Central memory CD8-positive, alpha-beta T cell (primary cell): ENCODE measurements around the gene SLC39A13.
A peak's percentile ranks its signal among the peaks of the same experiment; 100 is the strongest.
"Not testable (repeated sequence)": the region's sequence is repeated elsewhere in the genome, so short reads cannot be mapped to it uniquely, and the experiment has no call there.

Experiments used
- ATAC-seq: fragments of 150-1000 bp; cut with Tn5 transposase; replicated peaks from 2 replicates; pipeline ENCODE4 v1.10.0; 2022; ENCODE audit warnings: mild to moderate bottlenecking, moderate FRiP score, moderate number of reproducible peaks; ENCODE audit not compliant: poor library complexity, severe bottlenecking; ENCODE audit errors: extremely low read depth
- DNase-seq, 2 donors: peaks; one replicate each; pipeline ENCODE4 v3.0.0; 2021; ENCODE audit warnings: low spot score in 2 of 2
- H3K27ac Mint-ChIP-seq: one replicate; pipeline ENCODE4 v1.8.0; 2022; ENCODE audit warnings: low read depth, mild to moderate bottlenecking, moderate library complexity, mixed read lengths
- H3K27me3 Mint-ChIP-seq: one replicate; pipeline ENCODE4 v1.8.0; 2022; ENCODE audit warnings: mixed read lengths
- H3K36me3 Mint-ChIP-seq: one replicate; pipeline ENCODE4 v1.8.0; 2022; ENCODE audit warnings: mild to moderate bottlenecking, moderate library complexity, mixed read lengths; ENCODE audit not compliant: insufficient read depth
- H3K4me1 Mint-ChIP-seq: one replicate; pipeline ENCODE4 v1.8.0; 2022; ENCODE audit warnings: mixed read lengths
- H3K4me3 Mint-ChIP-seq: one replicate; pipeline ENCODE4 v1.8.0; 2022; ENCODE audit warnings: mild to moderate bottlenecking, moderate library complexity, mixed read lengths
- H3K9me3 Mint-ChIP-seq: one replicate; pipeline ENCODE4 v1.8.0; 2022; ENCODE audit warnings: mixed read lengths

Gene SLC39A13

DNA sequence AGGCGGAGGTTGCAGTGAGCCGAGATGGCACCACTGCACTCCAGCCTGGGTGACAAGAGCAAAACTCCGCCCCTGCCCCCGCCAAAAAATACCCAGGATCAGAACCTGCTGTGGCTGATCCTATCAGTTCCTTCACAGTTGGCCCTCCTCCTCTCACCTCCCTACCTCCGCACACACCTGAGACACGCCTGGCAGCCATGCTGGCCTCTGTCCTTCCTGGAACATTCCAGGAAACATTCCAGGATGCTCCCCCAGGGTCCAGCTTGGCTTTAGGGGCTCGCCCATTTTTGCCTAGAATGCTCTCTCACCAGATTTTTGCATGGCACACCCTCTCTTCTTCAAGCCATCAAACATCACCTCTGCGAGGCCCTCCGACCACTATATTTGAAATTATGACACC lies 38.4 kb downstream of the SLC39A13 start:
- H3K27me3 Mint-ChIP-seq = no peaks in the 10 kb centered on the region
- peaks cover 5% of the 10 kb centered on the region for H3K36me3 Mint-ChIP-seq
- no peaks in the 10 kb centered on the region for H3K9me3 Mint-ChIP-seq
- DNase-seq (no peak), ATAC-seq (no peak)
- no peak overlapping the region for H3K4me3 Mint-ChIP-seq
- H3K4me1 Mint-ChIP-seq = peaks cover 4% of the 10 kb centered on the region
- H3K27ac Mint-ChIP-seq = no peak overlapping the region

DNA sequence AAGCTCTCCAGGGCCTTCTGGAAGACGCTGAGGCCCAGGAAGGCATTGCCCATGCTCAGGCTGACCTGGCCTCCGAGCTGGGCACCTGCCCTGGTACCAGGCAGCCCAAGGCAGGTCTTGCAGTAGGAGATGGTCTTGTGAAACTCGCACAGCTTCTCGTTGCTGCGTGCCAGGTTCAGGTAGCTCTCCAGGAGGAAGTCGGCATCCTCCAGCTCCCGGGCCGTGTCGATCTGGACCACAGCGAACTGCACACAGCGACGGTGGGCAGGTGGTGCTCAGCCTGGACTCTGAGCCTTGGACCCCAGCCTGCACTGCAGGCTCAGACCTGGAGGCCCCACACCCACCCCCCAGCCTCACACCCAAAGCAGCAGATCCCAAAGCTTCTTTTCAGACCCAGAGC lies 39.5 kb downstream of the SLC39A13 start:
- H3K4me1 Mint-ChIP-seq = peaks cover 4% of the 10 kb centered on the region
- peaks cover 5% of the 10 kb centered on the region for H3K36me3 Mint-ChIP-seq
- H3K9me3 Mint-ChIP-seq = no peaks in the 10 kb centered on the region
- ATAC-seq = no peak
- no peak for DNase-seq
- H3K27ac Mint-ChIP-seq = no peak overlapping the region
- no peaks in the 10 kb centered on the region for H3K27me3 Mint-ChIP-seq
- no peak overlapping the region for H3K4me3 Mint-ChIP-seq

DNA sequence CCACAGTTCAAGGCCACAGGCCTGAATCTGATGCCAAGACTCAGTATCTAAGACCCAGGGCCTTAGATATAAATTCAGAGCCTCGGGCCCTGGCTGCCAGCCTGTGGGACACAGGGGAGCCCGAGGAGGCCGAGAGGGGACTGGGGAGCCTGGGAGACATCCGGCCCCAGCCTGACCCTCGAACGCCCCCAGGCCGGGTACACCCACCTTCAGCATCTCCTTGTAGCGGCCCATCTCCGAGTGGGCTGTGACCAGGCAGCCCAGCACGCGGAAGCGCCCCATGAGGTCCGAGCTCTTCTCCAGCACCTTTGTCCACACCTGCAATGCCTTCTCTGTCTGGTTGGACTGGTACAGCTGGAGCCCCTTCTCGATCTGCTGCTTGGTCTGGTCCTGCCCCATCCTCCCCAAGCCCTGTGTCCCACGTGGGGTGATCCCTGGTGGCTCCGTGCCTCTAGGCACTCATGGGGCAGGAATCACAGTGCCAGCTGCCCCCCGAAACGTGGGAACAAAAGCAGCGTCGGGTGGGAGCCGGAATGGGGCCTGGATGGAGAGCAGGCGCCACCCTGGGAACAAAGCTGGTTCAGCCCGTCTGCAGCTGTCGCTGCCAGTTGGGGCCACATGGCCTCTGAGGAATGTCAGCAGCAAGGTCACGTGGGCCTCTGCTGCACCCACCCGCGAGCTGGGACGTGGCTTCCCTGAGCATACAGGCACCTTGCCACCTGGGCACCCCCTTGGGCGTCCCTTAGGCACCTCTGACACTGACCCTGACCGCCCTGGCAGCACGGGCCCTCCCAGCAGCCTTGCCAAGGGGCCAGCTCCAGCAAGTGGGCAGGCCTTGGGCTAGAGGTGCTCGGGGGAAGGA lies 40.4 kb downstream of the SLC39A13 start, which contains the start of gene RAPSN:
Gene RAPSN, minus strand, starts transcription at position 571 of the 862 bp plus-strand sequence. Its CDS starts 172 bp downstream, at position 399.
- peaks cover 5% of the 10 kb centered on the region for H3K36me3 Mint-ChIP-seq
- no peaks in the 10 kb centered on the region for H3K9me3 Mint-ChIP-seq
- no peak within 1 kb of the TSS for H3K4me3 Mint-ChIP-seq
- ATAC-seq = no peak
- peak within 1 kb of the TSS; percentile 49 for H3K27ac Mint-ChIP-seq
- H3K27me3 Mint-ChIP-seq = no peaks in the 10 kb centered on the region
- H3K4me1 Mint-ChIP-seq = peaks cover 4% of the 10 kb centered on the region
- no peak for DNase-seq

DNA sequence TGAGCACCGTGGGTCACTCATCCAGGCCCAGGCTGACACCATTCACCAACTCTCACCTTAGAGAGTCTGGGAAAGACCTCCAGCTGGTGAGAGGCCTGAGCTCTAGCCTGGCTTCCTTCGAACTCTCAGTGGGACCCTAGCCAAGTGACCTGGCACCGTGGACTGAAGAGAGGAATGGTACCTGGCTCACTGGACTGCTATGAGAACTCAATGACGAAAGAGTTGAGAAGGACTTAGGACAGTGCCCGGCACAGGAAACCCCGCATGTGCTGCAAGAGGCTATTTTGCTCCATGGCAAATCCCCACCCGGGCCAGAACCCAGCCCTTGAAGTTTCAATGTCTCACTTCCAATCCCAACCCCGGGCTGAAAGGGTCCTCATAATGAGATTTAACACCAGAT lies 41.2 kb downstream of the SLC39A13 start:
- no peak overlapping the region for H3K27ac Mint-ChIP-seq
- H3K9me3 Mint-ChIP-seq = no peaks in the 10 kb centered on the region
- DNase-seq = no peak
- peaks cover 9% of the 10 kb centered on the region for H3K4me1 Mint-ChIP-seq
- ATAC-seq = no peak
- H3K4me3 Mint-ChIP-seq = no peak overlapping the region
- peaks cover 7% of the 10 kb centered on the region for H3K36me3 Mint-ChIP-seq
- no peaks in the 10 kb centered on the region for H3K27me3 Mint-ChIP-seq

DNA sequence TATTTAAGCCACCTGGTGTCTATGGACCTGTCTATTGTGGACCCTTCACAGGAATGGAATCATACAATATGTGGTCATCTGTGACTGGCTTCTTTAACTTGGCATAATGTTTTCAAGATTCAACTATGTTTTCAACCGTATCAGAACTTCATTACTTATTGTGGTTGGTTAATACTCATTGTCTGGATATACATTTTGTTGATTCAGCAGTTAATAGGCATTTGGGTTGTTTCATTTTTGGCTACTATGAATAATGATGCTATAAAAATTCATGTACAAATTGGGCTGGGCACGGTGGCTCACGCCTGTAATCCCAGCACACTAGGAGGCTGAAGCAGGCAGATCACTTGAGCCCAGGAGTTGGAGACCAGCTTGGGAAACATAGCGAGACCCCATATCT lies 43.0 kb downstream of the SLC39A13 start:
- Mint-ChIP-seq H3K9me3 (no peaks in the 10 kb centered on the region), H3K36me3 (peaks cover 9% of the 10 kb centered on the region), H3K4me3 (no peak overlapping the region), H3K4me1 (peaks cover 9% of the 10 kb centered on the region), H3K27ac (no peak overlapping the region), H3K27me3 (no peaks in the 10 kb centered on the region)
- DNase-seq = no peak
- no peak for ATAC-seq

DNA sequence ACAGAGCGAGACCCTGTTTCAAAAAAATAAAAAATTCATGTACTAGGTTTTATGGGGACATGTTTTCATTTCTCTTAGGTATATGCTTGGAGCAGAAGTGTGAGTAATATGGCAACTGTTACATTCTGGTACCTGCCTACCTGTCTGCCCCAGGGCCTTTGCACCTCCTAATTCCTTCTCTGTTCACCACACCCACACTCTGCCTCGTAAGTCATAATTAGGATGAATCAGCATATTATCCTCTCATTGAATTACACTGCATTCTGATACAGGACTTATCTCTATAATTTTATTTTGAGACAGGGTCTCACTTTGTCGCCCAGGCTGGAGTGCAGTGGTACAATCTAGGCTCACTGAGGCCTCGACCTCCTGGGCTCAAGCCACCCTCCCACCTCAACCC lies 43.6 kb downstream of the SLC39A13 start:
- no peak overlapping the region for H3K27ac Mint-ChIP-seq

DNA sequence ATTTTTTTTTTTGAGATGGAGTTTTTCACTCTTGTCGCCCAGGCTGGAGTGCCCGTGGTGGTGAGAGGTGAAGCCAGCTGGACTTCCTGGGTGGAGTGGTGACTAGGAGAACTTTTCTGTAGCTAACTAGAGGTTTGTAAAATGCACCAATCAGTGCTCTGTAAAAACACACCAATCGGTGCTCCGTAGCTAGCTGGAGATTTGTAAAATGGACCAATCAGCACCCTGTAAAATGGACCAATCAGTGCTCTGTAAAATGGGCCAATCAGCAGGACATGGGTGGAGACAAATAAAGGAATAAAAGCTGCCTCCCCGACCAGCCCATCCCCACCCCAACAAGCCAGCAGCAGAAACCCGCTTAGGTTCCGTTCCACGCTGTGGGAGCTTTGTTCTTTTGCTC lies 45.0 kb downstream of the SLC39A13 start:
- no peak overlapping the region for H3K4me3 Mint-ChIP-seq
- H3K36me3 Mint-ChIP-seq = peaks cover 6% of the 10 kb centered on the region
- no peak for DNase-seq
- no peak overlapping the region for H3K27ac Mint-ChIP-seq
- peaks cover 5% of the 10 kb centered on the region for H3K4me1 Mint-ChIP-seq
- H3K9me3 Mint-ChIP-seq = no peaks in the 10 kb centered on the region
- ATAC-seq = no peak
- H3K27me3 Mint-ChIP-seq = no peaks in the 10 kb centered on the region

More for the DNA sequence above, 43.6 kb downstream of the SLC39A13 start:
- Mint-ChIP-seq H3K36me3 (peaks cover 9% of the 10 kb centered on the region), H3K9me3 (no peaks in the 10 kb centered on the region), H3K27me3 (no peaks in the 10 kb centered on the region), H3K4me1 (peaks cover 9% of the 10 kb centered on the region), H3K4me3 (no peak overlapping the region)
- no peak for ATAC-seq
- DNase-seq = no peak

DNA sequence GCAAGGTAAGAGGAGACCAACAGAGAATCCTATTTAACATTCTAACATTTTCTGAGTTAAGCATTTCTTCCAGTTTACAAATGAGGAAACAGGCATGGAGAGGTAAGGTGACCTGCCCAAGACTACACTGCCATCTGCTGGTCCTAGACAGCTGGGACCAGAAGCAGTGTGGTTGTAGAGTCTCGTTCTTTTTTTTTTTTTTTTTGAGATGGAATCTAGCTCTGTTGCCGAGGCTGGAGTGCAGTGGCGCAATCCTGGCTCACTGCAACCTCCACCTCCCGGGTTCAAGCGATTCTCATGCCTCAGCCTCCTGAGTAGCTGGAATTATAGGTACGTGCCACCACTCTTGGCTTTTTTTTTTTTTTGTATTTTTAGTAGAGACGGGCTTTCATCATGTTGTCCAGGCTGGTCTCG lies 45.9 kb downstream of the SLC39A13 start:
- not testable (repeated sequence) for H3K9me3 Mint-ChIP-seq, H3K4me3 Mint-ChIP-seq, H3K4me1 Mint-ChIP-seq, H3K27me3 Mint-ChIP-seq, H3K36me3 Mint-ChIP-seq, H3K27ac Mint-ChIP-seq
- DNase-seq = peak; percentile 19 to 47
- peak; percentile 96 for ATAC-seq

DNA sequence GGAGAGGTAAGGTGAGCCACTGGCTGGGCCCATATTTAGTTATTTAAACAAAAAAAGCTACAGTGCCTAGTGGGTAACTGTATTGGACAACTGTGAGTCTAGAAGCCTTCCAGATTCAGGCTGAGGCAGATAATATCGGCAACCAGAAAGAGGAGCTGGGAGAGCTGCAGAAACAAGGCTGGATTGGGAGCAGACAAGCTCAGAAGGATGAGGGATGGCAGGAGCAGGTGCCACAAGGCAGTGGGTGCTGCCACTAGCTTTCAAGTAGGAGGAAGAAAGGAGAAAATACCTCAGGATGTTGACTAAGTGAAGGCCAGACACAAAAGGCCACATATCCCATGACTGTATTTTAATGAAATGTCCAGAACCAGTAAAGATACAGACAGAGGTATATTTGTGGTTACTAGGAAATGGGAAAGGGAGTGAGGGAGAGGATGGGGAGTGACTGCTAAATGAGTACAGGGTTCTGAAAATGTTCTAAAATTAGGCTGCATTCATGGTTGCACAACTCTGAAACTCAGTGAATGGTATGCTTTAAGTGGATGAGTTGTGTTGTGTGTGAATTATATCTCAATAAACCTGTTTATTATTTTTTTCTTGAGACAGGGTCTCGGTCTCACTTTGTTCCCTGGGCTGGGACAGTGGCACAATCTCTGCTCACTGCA lies 52.3 kb downstream of the SLC39A13 start:
- Mint-ChIP-seq H3K4me1 (peaks cover 6% of the 10 kb centered on the region), H3K36me3 (peaks cover 14% of the 10 kb centered on the region), H3K27me3 (no peaks in the 10 kb centered on the region), H3K4me3 (no peak overlapping the region), H3K27ac (peak overlapping the region; percentile 23), H3K9me3 (no peaks in the 10 kb centered on the region)
- DNase-seq (no peak), ATAC-seq (no peak)

DNA sequence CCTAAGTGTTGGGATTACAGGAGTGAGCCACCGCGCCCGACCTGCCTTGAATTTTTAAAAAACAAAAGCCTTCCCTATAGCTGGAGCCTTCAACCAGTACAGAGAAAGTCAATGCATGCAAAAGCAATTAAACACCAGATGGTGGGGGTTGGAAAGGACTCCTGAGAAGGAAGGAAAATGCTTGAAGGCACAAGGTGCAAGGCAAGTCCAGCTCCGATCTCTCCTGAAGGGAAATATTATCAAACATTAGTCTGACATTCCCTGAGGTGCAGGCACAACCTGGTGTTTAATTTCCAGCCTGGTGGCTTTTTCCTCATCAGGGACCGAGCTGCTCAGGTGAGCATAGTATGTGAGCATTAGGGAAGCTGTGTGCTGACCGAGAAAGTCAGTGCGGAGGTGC lies 53.5 kb downstream of the SLC39A13 start:
- Mint-ChIP-seq H3K9me3 (no peaks in the 10 kb centered on the region), H3K27ac (no peak overlapping the region), H3K4me3 (no peak overlapping the region), H3K36me3 (peaks cover 16% of the 10 kb centered on the region), H3K4me1 (peaks cover 6% of the 10 kb centered on the region), H3K27me3 (no peaks in the 10 kb centered on the region)
- no peak for ATAC-seq
- DNase-seq = no peak

DNA sequence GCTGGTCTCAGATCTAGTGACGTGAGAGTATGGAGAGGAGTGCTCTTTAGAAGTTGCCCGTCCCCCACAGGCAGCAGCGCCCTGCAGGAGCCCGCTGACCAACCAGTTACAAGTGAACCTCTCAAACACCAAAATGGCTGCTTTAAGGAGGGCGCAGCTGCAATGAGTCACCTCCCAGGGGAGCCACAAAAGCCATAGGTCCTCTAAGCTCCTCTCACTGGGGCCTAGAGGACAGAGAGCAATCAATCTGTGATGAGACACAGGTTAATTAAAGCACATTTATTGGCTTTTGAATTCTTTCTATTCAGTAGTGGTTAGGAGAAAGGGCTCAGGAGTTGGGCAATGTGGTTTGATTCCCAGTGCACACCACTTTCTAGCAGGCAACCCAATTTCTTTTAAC lies 56.1 kb downstream of the SLC39A13 start:
- no peak overlapping the region for H3K4me3 Mint-ChIP-seq
- DNase-seq (no peak), ATAC-seq (no peak)
- H3K4me1 Mint-ChIP-seq = peaks cover 32% of the 10 kb centered on the region
- no peaks in the 10 kb centered on the region for H3K27me3 Mint-ChIP-seq
- no peak overlapping the region for H3K27ac Mint-ChIP-seq
- H3K9me3 Mint-ChIP-seq = no peaks in the 10 kb centered on the region
- H3K36me3 Mint-ChIP-seq = peaks cover 37% of the 10 kb centered on the region
